ENCODE data around the gene MOB3A. TPM values are rescaled to one million over a fixed set of nuclear protein-coding genes. Genes with fewer than 3 reads are reported as not detected.

The MOB3A gene
- total and polyA plus RNA-seq, 9 of the 15 experiments (the other 6 are each of a cell fraction or from before 2014, with no cell fraction given) = 1.1 to 24.1 (median 6.0) TPM

GRCh38 chr19:2060884-2061494 is 35.1 kb downstream of the MOB3A start (continued):
- TF ChIP-seq, protein P1, sequence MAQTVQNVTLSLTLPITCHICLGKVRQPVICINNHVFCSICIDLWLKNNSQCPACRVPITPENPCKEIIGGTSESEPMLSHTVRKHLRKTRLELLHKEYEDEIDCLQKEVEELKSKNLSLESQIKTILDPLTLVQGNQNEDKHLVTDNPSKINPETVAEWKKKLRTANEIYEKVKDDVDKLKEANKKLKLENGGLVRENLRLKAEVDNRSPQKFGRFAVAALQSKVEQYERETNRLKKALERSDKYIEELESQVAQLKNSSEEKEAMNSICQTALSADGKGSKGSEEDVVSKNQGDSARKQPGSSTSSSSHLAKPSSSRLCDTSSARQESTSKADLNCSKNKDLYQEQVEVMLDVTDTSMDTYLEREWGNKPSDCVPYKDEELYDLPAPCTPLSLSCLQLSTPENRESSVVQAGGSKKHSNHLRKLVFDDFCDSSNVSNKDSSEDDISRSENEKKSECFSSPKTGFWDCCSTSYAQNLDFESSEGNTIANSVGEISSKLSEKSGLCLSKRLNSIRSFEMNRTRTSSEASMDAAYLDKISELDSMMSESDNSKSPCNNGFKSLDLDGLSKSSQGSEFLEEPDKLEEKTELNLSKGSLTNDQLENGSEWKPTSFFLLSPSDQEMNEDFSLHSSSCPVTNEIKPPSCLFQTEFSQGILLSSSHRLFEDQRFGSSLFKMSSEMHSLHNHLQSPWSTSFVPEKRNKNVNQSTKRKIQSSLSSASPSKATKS (CRISPR knock-in tag; IDR thresholded peaks at IDR 0.05) = no peak
- TF ChIP-seq TFE3 (CRISPR knock-in tag; IDR thresholded peaks at IDR 0.05) = no peak
- peak; percentile 86 for TF ChIP-seq MEIS2 (IDR thresholded peaks at IDR 0.05; ENCODE audit: partially characterized antibody)
- no peak for TF ChIP-seq RBM15 (IDR thresholded peaks at IDR 0.05; ENCODE audit: insufficient read depth, low read length)
- TF ChIP-seq, protein P2, sequence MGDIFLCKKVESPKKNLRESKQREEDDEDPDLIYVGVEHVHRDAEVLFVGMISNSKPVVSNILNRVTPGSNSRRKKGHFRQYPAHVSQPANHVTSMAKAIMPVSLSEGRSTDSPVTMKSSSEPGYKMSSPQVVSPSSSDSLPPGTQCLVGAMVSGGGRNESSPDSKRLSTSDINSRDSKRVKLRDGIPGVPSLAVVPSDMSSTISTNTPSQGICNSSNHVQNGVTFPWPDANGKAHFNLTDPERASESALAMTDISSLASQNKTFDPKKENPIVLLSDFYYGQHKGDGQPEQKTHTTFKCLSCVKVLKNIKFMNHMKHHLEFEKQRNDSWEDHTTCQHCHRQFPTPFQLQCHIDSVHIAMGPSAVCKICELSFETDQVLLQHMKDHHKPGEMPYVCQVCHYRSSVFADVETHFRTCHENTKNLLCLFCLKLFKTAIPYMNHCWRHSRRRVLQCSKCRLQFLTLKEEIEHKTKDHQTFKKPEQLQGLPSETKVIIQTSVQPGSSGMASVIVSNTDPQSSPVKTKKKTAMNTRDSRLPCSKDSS (IDR thresholded peaks at IDR 0.05; ENCODE audit: low read depth, partially characterized antibody) = no peak
- no peak for TF ChIP-seq ZNF124 (CRISPR knock-in tag; IDR thresholded peaks at IDR 0.05)
- no peak for TF ChIP-seq TSC22D4 (tag; IDR thresholded peaks at IDR 0.05)
- TF ChIP-seq XRCC4 (IDR thresholded peaks at IDR 0.05; ENCODE audit: extremely low read depth, insufficient read depth, insufficient read length) = no peak
- TF ChIP-seq EP400 (IDR thresholded peaks at IDR 0.05) = no peak; the same call in 1 of the 2 replicates
- peak; percentile 72 for TF ChIP-seq U2AF1 (optimal IDR thresholded peaks at IDR 0.05; ENCODE audit: low read depth, low read length)
- no peak for TF ChIP-seq TCF7L2 (IDR thresholded peaks at IDR 0.05; ENCODE audit: low read depth, low read length)
- no peak for TF ChIP-seq TEAD2 (tag; IDR thresholded peaks at IDR 0.05)
- TF ChIP-seq, protein P3, sequence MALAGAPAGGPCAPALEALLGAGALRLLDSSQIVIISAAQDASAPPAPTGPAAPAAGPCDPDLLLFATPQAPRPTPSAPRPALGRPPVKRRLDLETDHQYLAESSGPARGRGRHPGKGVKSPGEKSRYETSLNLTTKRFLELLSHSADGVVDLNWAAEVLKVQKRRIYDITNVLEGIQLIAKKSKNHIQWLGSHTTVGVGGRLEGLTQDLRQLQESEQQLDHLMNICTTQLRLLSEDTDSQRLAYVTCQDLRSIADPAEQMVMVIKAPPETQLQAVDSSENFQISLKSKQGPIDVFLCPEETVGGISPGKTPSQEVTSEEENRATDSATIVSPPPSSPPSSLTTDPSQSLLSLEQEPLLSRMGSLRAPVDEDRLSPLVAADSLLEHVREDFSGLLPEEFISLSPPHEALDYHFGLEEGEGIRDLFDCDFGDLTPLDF (CRISPR knock-in tag; IDR thresholded peaks at IDR 0.05) = no peak
- no peak for TF ChIP-seq POLR2AphosphoS5 (IDR thresholded peaks at IDR 0.05; ENCODE audit: control insufficient read depth, insufficient read depth, low read depth, low read length)
- peak; percentile 66; the same call in 1 of the 2 replicates for TF ChIP-seq SMAD4 (CRISPR knock-in tag; conservative IDR thresholded peaks at IDR 0.05)
- TF ChIP-seq HINFP (tag; conservative IDR thresholded peaks at IDR 0.05; ENCODE audit: low read depth) = no peak
- no peak for TF ChIP-seq NR1H2 (CRISPR knock-in tag; IDR thresholded peaks at IDR 0.05)
- no peak for TF ChIP-seq NR2F6 (CRISPR knock-in tag; IDR thresholded peaks at IDR 0.05)
- no peak for TF ChIP-seq JUN (IDR thresholded peaks at IDR 0.05; ENCODE audit: borderline replicate concordance, low read depth, low read length)
- no peak; the same call in 1 of the 2 replicates for TF ChIP-seq JUN (CRISPR knock-in tag; IDR thresholded peaks at IDR 0.05; ENCODE audit: borderline replicate concordance)

Measured in K562 (cell line).